Stomach (tissue), 4 donors: ENCODE results near the gene SELENOW.

Experiments used
- CTCF ChIP-seq, 7 experiments: fragments of 450-650 bp in 4 of 7; fragments of 200-600 bp in 3 of 7; sonication (generic) in 3 of 7; IDR thresholded peaks; one replicate each; pipeline ENCODE4 v1.5.1; 2016 to 2019; ENCODE audit warnings: antibody characterized with exemption in 7 of 7, control low read depth in 2 of 7, mild to moderate bottlenecking in 1 of 7
- EP300 ChIP-seq: sonication (generic); formaldehyde crosslinking; IDR thresholded peaks from one replicate; pipeline ENCODE4 v1.6.1; 2017; ENCODE audit warnings: antibody characterized with exemption
- POLR2AphosphoS5 ChIP-seq, 3 donors: sonication (generic); formaldehyde crosslinking; IDR thresholded peaks; one replicate each; pipeline ENCODE4 v1.6.1; 2016; ENCODE audit warnings: antibody characterized with exemption in 3 of 3

GRCh38 chr19:47798904-47799266, 20.4 kb downstream of the SELENOW start:
- no peak for TF ChIP-seq CTCF (IDR thresholded peaks at IDR 0.05)
- TF ChIP-seq POLR2AphosphoS5 (IDR thresholded peaks at IDR 0.05), result no peak
- TF ChIP-seq EP300, result no peak
